Stimulated activated CD8-positive, alpha-beta memory T cell treated with anti-CD3 and anti-CD28 coated beads, Interleukin-12 subunit alpha, Interleukin-12 subunit beta, amount 100 ng/mL, for 4 hours (primary cell): ENCODE data around the gene SLC16A9.
"Not testable (repeated sequence)": the region's sequence is repeated elsewhere in the genome, so short reads cannot be mapped to it uniquely, and the experiment has no call there.

Source experiments
- DNase-seq: peaks from one replicate; pipeline ENCODE4 v3.0.0-alpha.2; 2020; ENCODE audit warnings: low read depth

The SLC16A9 gene

DNA sequence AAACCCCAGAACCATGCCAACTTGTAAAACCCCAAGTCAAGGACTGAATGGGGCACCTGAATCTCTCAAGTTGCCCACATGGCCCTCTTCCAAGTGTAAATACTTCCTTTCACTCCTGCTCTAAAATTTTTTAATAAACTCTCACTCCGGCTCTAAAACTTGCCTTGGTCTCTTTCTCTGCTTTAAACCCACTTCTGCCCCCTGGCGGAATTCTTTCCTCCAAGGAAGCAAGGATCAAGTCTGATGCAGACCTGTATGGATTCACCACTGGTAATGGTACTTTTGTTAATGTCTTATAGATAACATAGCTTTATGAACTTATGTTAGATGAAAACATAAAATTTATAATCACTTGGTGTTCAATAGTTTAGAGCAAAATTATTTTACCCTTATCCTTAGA, 33.8 kb downstream of the SLC16A9 start:
- DNase-seq, result no peak

DNA sequence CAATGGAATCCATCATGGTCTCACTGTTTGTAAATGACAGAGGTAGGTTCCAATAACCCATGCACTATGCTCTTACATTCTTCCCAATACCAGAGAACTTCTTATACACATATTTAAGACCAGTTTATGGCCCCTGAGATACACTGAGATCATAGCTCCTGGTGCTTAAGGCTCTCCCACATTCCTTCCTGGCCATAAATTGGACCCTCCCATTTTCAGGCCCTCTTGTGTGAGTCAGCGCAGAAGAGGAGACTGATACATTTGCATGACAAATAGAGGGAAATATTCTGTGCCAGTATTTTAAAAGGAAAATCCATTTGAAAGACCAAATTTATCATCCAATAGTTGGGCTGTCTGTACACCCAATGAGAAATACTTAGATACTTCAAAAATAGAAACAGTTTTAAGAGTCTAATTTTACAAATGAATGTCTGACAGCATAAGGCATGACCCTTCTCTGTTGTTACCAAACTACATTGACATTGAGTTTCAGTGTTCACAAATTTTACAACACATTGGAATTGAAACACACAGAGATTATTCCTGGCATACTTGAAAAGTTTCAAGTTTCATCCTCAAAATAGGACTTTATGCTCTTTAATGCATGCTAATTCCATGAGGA, 35.3 kb downstream of the SLC16A9 start:
- DNase-seq, result no peak

DNA sequence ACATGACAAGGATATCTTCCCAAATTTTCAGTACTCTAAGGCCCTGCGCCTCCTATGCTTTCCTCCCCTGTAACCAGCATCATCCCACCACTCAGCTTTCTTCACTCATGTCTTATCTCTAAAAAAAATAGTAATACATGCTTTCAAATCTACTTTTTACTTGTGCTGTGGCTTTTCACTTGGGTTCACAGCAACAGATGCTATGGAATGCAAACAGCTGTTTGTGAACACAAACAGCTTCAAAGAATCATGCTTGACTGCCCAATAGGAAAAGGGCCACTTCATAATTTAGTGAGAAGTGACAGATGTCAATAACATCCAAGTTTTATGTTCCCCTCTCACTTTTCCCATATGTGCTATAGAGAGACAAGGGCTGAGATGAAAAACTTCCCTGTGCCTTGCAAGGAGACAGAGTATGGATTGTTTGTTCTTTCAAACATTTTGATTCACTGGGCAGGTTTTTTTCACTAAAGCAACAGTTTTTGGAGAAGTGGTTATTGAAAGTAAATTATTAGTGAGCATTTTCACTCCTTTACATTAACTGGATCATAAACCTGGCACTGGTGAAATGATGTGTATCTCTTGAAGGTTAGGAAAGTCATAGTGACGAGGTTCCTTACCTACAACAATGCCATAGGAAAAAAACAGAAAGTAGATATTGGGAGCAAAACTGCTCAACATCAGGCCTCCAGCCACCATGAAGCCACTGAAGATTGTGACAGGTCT, 37.3 kb downstream of the SLC16A9 start:
- DNase-seq, result no peak

DNA sequence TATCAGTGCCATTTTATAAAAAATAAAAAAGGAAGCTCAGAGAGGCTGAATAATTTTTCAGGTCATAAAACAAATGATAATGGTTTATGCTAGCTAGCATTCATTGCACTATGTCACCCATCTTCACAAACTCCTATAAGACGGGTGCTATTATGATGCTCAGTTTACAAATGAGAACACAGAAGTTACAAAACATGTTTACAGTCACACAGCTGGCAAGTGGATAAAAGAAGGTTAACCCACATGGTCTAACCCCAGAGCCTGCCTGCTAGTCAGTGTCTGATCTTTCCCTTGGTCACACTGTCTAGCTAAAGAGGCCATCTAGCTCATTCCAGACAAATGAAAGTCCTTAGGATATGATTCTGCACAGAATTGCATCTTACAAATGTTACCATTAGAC, 39.4 kb downstream of the SLC16A9 start:
- DNase-seq, result no peak

DNA sequence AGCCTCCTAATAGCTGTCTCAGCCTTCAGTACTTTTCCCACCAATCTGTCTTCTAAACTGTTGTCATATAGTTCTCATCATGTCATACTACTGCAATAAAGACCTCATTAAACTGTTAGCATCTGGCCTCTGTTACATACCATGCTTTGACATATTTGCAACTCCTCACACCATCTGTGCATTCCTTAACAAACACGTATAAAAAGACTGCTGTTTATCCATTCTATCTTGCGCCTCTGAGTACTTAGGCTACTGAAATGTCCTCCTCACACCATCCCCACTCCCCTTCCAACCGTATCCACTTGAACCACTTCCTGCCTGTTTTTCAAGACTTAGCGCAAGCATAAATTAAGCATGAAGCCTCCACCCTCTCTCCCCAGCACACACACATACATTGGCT, 41.6 kb downstream of the SLC16A9 start:
- no peak for DNase-seq

DNA sequence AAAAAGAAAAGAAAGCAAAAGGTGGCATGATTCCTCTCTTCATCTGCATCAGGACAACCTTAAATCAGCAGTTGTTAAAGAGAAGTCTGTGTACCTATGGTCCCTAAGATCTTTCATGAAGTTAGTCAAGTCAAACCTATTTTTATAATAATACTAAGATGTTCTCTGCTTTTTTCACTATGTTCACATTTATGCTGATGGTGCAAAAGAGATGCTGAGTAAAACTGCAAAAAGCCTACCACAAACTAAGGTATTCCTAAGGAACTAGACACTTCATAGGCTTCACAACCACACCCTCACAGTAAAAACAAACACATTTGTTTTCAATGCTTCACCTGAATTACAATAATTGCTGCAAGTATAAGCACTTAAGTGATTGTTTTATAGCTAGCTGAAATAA, 43.3 kb downstream of the SLC16A9 start:
- no peak for DNase-seq

DNA sequence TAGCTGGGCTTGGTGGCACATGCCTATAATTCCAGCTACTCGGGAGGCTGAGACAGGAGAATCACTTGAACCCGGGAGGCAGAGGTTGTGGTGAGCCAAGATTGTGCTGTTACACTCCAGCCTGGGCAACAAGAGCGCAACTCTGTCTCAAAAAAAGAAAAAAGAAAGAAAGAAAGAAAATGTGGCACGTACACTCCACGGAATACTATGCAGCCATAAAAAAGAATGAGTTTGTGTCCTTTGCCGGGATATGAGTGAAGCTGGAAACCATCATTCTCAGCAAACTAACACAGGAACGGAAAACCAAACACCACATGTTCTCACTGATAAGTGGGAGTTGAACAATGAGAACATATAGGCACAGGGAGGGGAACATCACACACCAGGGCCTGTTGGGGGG, 46.4 kb downstream of the SLC16A9 start:
- DNase-seq, result not testable (repeated sequence)

DNA sequence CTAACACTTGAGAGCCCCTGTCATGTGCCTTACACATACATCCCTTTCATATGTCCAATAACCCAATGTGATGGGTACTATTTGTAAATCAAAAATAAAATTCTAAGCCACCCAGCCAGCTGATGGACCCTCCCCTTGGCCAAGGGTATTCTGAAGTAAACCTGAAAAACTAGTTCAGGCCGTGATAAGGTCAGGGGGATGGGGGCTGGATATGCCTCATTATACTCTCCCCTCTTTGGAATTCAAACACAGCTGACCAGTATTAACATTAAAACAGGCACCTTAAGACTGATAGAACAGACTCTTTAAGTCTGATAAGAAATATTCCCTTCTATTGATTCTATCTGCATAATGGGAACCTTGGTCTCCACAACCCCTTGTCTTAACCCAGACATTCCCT, 51.9 kb downstream of the SLC16A9 start:
- no peak for DNase-seq

DNA sequence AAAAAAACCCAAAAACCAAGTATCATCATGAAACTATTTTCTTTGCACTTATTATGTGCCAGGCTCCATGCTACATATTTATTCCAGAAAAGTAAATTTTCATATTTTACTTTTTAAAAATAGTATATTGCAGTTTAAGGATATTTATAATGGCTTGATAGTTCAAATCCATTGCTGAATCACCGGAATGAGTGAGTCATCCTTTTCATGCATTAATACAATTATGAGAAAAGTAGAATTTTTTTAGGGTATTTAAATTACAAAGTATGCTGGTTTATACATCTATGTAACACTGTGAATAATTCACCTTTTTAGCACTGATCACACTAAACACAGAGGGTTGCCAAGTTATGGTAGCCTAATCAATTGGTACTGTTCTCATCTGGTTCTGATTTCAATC, 54.3 kb downstream of the SLC16A9 start:
- no peak for DNase-seq

DNA sequence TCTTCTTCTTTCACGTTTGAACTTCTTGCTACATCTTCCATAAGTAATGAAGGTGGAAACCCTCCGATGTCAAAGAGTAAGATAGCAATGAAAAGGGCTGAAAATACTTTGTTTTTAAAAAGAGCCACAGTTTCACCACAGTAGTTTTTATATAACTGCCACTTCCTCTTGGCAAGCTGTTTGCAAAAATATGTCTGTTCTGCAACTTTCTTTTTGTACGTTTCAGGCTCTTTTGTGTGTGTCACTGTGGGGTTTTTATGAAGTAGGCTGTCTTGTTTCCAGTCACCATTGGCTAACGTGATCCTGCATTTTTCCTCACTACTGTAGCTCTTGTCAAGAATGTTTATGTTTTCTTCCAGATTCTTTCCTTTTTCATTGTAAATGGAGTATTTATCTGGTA, 55.6 kb downstream of the SLC16A9 start:
- DNase-seq, result no peak

DNA sequence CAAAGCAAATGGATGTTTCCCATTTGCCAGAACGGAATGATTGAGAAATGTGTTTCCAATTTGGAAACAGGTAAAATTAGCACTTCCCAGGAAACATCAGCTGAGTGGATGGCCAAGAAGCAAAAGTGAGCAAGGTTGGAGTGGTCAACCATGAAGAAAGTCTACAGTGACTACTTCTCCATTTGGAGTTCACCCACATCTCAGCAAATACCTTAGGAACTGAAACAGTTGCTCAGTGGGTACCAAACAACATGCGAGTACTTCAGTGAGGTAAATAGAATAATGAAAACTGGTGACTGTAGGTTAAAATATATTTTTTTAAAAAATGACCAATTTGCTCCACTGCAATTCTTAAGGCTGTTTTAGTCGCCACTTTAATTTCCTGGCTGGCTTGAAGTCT, 57.7 kb downstream of the SLC16A9 start:
- no peak for DNase-seq

DNA sequence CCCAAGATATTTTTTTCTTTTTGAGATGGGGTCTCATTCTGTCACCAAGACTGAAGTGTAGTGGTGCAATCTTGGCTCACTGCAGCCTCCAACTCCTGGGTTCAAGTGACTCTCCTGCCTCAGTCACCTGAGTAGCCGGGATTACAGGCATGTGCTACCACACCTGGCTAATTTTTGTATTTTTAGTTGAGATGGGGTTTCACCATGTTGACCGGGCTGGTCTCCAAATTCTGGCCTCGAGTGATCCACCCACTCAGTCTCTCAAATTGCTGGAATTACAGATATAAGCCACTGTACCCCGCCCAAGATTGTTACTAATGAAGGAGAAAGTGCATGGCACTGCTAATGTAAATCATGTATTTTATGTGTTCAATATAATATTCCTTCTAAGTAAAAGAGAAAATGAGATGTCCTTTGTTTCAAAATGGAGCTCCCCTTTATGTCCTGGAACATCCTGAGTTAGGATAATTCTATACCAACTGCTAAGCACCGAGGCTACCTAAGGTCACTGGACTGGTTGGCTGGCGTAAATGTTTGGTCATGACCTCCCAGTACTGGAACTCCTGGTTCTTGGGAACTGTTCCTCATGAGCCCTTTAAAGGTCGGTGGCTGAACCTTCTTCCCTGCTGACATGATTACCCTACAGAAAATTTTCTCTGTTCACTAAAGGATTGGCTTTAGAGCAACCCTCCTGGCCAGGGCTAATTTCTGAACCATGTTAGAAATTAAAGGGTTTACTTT, 59.9 kb downstream of the SLC16A9 start:
- no peak for DNase-seq

DNA sequence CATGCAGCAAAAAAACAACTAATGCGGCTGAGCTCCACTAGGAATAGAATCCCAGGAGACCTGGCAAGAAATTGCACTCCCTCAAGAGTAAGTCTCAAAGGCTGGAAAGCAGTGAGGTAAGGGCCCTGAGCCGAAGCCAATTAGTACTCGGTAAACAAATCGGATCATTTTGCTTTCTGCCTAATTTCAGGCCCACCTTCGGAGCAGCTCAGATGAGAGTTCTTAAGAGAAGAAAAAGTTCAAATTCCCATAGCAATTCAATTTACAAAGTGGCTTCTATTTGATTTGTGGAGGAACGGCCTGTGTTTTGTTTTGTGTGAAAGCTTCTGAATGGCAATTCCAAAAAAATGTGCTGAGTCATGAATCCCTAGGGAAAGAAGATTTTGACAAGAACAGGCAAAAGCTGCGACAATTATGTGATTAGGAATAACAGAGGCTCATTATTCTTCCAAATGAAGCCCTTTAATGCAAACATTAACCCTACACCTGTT, 60.9 kb downstream of the SLC16A9 start:
- no peak for DNase-seq

DNA sequence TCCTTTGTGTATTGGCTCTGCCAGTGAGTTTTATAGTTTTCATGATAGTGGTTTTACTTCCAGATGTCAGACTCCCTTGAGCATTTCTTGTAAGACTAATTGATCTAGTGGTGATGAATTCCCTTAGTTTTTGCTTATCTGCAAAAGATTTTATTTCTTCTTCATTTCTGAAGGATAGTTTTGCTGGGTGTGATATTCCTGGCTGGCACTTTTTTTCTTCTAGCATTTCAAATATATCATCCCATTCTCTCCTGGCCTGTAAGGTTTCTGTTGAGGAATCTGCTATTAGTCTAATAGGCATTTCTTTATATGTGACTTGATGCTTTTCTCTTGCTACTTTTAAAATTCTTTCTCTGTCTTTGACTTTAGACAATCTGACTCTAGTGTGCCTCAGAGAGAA, 64.8 kb downstream of the SLC16A9 start:
- DNase-seq, result no peak

DNA sequence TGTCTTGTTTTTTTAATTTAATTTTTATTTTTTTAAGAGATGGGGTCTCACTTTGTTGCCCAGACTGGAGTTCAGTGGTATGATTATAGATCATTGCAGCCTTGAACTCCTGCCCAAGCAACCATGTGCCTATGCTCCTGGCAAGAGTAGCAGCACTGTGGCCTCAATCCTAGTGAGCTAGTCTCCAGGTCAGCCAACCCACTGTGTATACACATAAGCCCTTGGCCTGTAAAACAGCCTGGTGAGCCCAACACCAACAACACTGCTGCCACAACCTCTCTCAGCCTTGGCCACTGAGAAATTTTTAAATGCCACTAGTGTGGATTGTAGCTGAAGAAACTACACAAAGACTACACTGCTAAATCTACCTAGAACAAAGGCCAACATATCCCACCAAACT, 68.0 kb downstream of the SLC16A9 start:
- DNase-seq, result not testable (repeated sequence)

DNA sequence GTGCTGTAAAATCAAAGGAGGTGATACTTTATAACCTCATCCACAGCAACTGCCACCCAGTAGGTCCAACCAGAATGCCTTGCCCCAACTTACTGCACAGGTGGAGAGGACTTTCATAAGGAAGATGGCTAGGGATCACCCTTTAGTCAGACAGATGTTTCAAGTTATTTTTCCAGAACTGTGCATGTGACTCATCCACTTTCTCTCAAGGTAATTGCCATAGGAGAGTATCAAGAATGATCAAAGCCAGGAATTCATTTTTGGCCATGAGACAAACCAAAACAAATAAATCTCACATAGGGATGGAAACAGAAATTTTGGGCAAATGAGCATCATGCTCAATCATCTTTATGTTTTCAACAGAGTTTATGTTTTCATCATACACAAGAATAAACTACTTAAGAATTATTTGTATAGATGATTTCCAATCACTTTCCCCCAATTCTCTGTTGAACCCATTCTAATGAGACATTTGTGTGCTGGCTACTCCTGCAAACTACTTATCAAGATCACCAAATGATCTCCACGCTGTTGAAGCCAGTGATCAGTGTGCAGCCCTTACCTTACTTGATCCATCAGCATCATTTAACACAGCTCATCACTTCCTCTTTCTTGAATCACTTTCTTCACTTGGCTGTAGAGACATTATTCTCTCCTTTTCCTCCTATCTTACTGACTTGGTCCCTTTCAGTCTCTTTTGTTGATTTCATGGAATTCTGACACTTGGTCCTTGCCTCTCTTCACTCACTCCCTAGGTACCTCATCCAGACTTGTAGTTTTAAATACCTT, 74.0 kb downstream of the SLC16A9 start:
- DNase-seq, result no peak

DNA sequence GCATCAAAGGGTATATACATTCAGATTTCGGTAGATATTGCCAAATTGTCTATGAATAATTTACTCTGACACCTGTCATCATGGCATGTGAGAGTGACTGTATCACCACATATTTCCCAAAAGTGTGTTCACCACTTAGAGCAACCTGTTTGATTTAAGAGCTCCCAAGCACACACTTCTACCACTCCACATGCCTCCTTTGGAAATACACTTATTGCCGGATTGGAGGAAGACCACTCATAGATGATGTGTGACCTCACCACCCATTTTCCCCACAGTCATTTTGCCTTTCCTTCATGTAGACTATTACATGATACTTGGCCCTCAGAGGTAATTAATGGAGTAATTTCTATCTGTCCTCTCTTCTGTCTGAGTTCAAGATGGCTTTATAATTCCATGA, 75.5 kb downstream of the SLC16A9 start:
- no peak for DNase-seq

DNA sequence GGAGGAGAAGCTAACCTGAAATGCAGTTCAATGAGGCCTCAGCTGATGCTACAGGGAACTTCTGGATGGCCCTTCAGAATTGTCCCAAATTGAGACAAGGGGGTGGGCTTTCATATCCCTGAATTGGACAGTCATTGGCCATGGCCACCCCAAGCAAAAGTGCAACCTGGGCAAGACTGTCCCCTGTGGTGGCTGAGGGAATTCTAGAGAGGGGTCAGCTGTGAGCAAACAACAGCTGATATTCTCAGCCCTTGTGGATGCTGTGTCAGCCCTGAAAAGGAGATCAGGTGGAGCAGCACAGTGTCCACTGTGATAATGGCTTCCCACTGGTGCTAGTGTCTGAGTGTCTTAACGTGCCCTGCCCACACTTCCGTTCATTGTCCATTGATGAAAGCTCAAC, 76.6 kb downstream of the SLC16A9 start:
- no peak for DNase-seq

DNA sequence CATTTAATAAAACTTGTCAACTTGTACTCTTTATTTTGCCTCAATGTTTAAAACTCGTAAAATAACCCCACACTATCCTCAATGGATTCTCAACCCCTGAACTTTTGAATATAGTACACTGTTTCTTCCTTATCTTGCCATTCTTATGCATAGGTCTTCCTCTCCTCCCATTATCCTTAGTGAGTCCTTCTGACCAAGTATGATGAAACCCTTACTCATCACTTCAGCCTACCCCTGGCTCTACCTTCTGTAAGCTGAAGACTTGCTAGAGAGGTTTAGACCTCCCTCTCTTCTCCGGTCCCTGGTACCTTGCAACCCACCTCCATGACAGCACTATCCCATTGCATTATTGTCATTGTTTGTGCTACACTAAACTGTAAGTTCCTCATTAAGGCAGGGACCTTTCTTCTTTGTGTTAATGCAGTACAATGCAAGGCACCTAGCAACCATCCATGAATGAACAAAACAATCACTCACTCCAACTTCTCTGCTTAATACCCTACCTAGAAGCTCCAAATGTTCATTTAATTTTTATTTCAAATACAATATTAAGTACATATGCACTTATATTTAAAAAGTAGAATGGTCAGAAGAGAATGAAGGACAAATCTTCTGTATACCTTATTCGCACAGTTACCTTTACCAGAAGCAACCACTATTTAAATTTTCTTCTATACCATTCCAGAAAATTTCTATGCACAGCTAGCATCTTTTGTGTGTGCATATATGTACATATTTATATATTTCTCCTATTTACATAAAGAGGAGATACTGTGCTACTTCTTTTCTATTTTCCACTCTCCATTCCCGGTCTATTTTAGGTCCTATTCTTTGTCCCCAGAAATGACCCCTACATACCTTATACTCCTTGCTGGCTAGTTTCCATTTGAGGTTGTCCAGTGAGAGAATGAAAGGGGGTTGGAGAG, 77.5 kb downstream of the SLC16A9 start:
- no peak for DNase-seq

DNA sequence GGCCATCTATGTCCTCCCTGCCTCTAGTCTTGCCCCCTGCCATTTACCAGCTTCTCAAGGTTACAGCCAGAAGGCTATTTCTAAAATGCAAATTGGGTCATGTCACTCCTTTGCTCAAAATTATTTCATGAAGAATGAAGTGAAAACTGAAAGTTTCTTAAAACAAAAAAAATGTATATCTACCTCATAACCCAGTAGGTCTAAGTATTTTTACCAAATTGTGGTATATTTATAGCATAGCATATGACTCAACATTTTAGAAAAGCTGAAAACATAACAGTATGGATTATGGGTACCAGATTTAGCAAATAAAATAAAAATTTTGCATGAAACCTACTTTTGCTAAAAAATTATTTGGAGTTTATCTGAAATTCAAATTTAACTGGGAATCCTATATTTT, 78.4 kb downstream of the SLC16A9 start:
- no peak for DNase-seq

DNA sequence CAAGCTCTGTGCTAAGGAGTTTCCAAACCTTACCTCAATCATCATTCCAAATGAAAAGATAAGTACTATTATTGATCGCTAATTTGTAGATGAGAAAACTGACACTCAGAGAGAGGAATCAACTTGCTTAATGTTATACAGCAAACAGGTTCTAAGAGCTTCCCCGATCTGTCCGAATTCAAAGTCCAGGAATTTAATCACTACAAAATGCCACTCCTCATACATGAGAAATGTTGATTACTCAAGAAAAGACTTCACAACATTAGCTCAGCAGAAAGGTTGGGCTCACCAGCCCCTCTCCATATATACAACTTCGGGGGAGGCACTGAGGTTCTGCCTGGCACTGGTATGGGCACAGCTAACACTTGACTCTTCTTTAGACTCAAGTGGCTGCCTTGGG, 80.7 kb downstream of the SLC16A9 start:
- no peak for DNase-seq
